Activated CD8-positive, alpha-beta memory T cell treated with anti-CD3 and anti-CD28 coated beads, Interleukin-2, amount 50 U/mL, for 1 hour (primary cell): ENCODE results near the gene CTAGE6.
"Not testable (repeated sequence)": the region's sequence is repeated elsewhere in the genome, so short reads cannot be mapped to it uniquely, and the experiment has no call there.

Experiments
- DNase-seq: peaks from one replicate; pipeline ENCODE4 v3.0.0-alpha.2; 2020; ENCODE audit errors: extremely low read depth

Gene CTAGE6, protein sequence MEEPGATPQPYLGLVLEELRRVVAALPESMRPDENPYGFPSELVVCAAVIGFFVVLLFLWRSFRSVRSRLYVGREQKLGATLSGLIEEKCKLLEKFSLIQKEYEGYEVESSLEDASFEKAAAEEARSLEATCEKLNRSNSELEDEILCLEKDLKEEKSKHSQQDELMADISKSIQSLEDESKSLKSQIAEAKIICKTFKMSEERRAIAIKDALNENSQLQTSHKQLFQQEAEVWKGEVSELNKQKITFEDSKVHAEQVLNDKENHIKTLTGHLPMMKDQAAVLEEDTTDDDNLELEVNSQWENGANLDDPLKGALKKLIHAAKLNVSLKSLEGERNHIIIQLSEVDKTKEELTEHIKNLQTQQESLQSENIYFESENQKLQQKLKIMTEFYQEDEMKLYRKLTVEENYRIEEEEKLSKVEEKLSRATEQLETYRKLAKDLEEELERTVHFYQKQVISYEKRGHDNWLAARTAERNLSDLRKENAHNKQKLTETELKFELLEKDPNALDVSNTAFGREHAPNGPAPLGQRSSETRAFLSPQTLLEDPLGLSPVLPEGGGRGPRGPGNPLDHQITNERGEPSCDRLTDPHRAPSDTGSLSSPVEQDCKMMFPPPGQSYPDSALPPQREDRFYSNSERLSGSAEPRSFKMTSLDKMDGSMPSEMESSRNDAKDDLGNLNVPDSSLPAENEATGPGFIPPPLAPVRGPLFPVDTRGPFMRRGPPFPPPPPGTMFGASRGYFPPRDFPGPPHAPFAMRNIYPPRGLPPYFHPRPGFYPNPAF

DNA sequence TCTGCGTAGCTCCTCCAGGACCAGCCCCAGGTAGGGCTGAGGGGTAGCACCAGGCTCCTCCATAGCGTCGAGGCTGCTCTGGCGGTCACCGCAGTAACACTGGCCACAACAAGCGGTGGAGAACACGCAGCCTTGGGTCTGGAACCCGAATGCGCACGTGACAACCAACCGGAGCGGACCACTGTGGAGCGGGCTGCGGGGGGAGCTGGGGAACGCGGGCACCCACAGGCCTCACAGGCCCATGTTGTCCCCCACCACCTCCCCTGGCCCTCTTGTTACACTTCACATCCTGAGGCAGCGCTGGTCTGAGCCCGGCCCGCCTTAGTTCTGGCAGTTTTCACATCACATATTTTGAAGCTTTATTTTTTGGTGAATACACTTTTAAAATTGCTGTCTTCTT is at the start of gene CTAGE6:
Gene CTAGE6 (minus strand): TSS at position 101 of the 400 bp plus-strand sequence. CDS start 38 bp downstream, at position 63.
- DNase-seq: not testable (repeated sequence)

DNA sequence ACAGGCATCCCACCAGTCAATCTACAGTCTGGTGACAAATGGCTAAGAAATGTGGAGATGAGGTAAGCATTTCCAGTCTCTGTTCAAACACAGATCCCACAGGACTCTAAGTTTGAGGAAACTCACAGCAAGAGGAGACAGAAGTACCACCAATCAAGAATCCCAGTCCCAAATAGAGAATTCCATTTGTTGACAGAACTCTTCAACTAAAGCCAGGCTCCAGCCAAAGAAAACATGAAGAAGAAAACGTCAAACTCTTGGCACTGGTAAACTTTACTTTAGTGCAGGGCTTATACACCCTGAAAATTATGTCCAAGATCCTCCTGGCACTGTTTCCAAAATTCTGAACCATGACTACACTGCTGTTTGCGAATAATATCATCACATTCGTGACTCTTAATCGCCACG is 49.2 kb upstream of the CTAGE6 start:
- DNase-seq: not testable (repeated sequence)

DNA sequence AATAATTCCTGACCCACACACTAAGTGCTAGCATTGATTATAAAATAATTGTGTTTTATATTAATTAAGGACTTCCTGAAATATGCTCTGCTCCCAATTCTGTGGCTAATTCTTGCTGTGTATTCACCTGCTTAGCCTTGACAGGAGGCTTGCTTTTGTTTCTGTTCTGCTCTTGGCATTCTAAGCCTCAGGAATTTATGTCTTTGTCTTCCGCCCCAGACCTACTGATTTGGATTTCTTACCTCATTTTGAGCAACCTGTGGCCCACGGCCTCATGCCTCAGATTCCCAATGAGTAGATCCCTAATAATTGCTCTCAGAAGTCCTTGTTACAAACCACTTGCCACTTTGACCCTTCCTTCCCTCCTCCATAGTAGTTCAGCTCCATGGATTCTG is 40.4 kb upstream of the CTAGE6 start:
- not testable (repeated sequence) for DNase-seq

DNA sequence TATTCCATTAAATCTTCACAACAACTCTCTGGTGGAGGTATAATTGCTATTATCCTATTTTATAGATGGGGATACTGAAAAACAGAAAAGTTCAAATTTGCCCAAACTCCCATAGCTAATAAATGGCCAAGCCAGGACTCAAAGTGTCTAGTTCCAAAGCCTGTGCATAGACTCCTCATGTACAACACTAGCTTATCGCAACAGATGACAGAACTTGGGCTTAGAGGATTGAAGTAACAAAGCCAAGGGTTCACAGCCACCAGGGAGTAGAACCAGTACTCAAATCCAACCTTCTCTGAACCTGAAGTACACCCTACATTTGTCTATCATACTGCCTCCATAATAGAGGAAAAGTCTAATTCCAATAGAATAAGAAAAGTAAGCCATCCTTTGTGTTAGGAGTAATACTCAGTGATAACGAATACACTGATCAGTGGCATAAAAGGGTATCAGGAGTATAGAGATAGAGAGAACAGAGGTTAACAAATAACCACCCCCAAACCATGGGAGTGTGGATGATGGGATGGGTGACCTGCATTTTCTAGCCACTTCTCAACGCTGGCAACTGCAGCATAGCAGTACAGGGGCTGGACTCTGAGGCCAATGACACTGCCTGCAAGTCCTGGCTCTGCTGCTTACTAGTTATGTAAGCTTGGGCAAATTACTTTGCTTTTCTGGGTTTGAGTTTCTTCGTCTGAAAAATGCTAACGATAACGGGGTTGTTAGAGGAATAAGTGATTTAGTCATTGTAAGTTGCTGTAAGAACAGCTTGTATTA is 39.8 kb upstream of the CTAGE6 start:
- DNase-seq: not testable (repeated sequence)

DNA sequence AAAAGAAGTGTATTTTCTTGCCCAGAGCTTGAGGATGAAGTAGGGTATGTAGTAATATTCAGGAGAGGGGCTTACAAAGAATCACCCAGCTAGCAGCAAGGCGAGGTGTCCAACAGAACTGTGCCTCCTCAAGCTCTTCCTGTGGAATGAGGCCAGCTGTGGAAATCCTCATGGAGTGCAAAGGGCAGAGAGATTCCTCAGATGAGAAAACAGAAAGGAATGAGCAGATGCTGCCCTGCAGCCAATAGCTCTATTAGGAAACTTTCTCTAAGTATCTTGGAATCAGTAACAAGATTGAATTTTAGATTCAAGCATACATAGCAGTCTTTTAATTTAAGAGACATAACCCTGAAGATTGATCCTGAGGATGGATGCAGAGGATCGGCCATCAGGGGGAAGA is 38.2 kb upstream of the CTAGE6 start:
- DNase-seq: not testable (repeated sequence)

DNA sequence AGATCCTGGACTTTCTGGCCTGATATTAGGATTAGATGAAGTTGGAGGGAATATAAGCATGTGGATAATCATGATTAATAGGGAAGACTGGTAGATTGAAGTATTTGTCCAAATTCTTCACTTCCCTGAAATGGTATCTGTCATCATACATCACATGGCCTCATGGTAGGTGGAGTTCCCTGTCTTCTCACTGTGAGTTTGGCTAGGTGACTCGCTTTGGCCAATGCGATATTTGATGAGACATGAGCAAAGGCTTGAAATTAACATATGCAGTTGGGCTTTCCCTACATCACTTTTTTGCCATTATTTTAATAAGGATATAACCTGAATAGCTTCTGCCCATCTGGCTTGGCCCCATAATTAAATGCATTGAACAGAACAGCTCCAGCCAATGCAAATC is 35.1 kb upstream of the CTAGE6 start:
- DNase-seq: not testable (repeated sequence)

DNA sequence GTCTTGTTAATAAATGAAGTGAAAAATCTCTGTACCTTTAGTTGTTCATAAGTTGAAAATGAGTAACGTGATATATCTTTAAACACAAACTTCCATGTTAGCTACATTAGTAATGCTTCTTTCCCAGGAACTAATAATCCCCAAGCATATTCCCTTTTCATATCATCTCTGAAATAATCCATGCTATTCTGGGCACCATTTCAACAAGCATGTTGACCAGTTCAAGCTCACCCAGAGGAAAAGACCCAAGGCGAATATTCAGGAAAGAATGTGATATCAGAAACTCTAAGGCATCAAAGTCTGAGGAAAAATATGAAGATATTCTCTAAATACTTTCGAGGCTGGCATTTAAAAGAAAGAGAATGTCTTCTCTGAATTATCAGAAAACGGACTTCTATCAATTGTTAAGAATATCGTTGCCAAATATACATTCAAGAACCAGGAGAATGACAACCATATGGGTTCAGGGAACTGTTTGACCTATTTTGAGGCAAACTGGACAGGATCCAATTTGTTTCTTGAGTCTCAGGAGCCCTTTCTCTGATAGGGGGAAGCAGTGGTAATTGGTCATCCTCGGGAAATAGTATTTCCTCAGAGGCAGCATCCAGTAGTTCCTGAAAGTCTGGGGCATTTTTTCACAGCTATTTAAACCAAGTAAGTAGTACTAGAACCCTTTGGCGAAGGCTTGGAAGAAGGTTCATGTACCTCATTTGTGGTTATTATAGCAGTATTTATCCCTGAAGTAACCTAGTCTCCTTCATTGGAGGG is 28.1 kb upstream of the CTAGE6 start:
- not testable (repeated sequence) for DNase-seq

DNA sequence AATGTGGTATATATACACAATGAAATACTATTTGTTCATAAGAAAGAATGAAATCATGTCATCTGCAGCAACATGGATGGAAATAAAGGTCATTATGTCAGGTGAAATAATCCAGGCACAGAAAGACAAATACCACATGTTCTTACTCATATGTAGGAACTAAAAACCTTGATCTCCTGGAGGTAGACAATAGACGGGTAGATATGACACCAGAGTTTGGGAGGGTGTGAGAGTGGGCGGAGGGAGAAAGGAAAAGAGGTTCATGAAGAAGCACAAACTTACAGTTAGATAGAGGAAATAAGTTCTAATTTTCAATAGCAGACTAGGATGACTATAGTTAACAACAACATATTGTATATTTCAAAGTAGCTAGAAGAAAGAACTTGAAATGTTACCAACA is 22.1 kb upstream of the CTAGE6 start:
- DNase-seq: not testable (repeated sequence)

DNA sequence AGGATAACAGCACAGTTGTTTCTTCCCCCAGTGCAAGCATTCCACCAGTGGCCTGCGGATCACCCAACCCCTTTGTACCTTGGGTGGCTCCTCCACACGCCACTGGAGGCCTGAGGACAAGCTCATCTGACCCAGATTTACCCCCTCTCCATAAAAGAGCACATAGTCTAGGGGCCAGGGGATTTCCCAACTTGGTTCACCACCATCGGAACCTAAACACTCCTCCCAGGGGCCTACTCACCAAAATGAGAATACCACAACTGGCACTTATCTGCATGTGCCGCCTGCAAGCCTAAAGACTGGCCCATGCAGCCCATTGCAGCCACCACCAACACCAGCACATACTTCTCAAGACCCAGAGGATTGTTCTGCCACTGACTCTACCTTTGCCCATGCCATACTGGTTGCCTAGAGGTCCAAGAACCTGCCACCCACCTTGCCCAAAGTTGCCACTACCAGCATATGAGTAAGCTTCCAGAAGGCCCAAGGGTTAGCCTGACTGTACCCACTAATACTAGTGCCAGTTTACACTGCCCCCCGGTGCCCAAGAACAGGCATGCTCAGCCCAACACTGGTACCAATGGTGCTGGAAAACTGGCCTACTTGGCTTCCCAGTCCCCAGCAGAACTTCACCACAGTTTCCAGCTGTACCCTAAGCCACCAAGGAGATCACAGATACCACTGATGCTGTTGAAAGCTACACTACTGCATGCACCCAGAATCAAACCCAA is 15.4 kb upstream of the CTAGE6 start:
- DNase-seq: not testable (repeated sequence)

DNA sequence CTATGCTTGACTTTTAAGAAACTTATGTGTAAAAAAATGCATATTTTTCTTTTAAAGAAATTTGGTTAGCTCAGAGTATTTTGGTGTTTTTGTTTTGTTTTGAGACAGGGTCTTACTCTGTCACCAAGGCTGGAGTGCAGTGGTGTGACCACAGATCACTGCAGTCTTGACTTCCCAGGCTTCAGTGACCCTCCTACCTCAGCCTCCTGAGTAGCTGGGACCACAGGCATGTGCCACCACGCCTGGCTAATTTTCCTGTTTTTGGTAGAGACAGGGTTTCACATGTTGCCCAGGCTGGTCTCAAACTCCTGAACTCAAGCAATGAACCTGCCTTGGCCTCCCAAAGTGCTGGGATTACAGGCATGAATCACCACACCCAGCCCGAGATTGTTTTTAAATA is 10.0 kb upstream of the CTAGE6 start:
- DNase-seq: not testable (repeated sequence)

DNA sequence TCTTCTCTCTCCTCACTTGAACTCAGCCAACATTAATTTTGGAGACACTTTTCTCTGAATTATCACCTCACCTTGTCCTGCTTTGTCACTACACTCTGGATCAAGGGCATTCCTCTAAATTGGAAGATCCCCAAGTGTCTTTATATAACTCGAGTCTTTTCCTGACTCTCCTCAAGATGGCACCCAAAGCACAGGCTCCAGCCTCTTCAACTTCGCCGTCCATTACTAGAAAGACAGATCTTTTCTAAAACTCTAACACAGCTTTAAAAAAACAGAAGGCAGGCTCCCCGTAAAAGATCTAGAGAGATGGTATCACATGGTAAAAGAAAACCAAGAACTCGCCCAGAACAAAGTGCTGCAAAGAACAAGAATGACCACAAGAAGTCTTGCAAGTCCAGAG is 8.2 kb upstream of the CTAGE6 start:
- not testable (repeated sequence) for DNase-seq

DNA sequence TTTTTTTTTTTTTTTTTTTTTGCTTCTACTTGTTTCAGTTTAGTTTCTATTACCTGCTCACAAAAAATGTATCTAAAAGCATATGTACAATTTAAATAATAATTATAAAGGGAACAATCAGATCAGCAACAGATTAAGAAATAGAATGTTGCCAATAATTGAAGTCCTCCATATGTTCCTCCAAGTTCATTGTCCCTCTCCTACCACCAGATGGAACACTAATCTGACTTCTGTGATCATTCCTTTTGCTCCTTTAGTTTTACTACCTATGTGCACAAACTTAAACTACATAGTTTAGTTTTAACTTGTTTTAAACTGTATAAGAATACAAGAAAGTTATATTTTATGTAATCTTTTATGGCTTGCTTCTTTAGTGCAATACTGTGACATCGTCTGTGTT is 5.6 kb upstream of the CTAGE6 start:
- not testable (repeated sequence) for DNase-seq

DNA sequence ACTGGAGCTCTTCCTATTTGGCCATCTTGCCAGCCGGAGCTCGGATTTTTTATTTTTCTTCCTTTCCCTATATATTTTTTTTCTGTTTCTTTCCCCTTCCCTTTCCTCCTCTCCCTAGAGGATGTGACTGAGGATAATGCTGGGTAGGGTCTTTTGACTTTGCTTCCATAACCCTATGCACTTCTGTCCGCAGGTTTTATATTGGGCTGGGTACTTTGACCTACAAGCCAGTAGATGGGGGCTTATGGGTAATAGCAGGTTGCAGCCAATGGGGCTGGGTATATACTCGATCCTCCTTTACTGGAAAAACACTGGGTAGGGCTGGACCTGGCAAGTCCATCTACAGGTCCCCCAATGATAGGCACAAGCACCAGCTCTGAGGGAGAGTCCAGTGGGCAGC is 12.2 kb downstream of the CTAGE6 start:
- not testable (repeated sequence) for DNase-seq

DNA sequence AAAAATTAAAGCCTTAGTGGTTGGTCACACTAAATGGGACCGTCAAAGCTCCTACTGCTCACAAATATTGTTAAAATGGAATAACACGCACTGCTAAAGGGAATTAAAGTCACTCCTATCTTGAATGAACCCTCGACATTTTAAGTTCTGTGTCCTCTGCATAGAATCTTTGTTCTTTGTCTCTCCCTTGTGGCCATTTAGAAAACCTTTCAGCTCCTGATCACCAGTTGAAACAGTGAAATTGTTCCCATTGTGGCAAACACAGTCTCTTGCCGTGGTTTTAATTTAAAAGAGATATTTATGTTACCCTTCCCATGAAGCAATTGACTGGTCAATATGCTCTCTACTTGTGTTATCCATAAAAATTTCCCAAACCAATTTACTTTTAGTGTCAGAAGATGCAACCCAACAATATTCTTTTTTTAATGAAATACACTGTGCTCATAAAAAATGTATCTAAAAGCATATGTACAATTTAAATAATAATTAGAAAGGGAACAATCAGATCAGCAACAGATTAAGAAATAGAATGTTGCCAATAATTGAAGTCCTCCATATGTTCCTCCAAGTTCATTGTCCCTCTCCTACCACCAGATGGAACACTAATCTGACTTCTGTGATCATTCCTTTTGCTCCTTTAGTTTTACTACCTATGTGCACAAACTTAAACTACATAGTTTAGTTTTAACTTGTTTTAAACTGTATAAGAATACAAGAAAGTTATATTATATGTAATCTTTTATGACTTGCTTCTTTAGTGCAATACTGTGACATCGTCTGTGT is 20.3 kb downstream of the CTAGE6 start:
- DNase-seq: not testable (repeated sequence)

DNA sequence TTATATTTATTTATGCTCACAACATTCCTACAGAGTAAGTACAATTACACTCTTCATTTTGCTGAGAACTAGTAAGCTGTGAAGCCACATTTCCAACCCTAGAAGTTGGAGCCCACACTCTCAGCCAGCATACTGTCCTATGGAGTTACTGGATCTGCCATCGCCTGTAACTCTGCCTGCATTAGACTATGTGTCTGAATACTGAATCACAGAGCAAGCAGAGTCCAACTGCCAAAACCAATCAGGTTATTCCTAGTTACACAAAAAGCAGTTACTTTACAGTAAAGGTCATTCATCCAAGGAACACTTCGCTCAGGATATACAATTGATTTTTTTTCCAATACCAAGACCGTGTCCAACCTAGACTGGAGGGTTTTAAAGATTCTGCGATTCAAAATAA is 21.5 kb downstream of the CTAGE6 start:
- no peak for DNase-seq

DNA sequence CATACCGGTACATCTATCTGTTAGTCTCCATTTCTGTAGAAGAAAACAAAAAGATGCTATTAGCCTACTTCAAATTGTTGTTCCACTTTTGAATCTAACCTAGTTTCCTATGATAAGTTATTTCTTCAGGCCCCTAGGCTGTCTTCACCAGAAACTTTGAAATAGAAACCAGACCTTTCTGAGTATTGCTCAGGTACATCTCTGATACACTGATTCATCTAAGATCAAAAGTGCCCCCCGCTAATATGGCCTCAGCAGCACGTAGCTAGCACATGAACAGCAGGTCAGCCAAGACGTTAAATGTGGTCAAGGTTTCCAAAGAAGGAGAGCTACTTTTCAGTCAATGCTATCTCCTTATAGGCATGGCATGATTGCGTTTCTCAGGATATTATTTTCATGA is 23.6 kb downstream of the CTAGE6 start:
- no peak for DNase-seq

DNA sequence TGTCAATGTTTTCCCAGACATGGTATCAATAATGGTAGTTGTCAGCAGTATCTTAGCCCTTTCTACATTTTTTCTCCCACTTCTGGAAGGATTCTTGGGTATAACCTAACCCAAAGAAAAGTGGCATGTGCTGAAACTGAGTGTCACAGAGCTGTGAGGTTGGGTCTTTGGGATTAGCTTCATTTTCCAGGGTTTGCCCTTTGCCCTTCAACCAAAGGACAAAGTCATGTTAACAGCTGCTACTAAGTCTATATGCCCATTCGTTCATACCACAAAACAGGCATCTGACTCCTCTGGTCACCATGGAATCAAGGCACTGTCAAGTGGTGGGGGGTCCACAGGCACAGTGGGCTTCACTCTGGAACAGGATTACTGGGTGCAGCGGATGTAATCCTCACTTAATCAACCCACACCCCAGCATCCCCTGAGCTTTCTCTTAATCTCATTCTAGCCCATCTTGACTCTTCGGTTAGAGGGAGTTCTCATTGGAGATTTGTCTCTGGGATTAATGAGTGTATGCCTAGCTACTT is 29.1 kb downstream of the CTAGE6 start:
- DNase-seq: no peak

DNA sequence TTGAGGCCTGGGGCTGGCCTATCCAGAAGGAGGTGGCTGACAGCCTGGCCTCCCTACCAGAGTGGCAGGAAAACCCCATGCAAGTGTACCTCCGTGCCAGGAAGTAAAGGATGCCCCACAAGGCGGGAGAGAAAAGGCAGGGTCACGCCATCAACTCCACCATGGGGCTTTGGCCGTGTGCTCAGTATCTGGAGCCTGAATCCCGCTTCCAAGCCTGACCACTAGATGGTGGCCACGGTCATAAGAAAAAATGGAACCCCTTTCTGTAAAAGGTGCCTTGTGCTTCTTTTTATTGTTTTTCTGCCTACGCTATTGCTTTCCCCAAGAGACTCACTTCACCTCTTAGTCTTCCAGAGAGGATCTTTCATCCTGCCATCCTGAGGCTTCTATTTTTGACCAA is 29.9 kb downstream of the CTAGE6 start:
- not testable (repeated sequence) for DNase-seq

DNA sequence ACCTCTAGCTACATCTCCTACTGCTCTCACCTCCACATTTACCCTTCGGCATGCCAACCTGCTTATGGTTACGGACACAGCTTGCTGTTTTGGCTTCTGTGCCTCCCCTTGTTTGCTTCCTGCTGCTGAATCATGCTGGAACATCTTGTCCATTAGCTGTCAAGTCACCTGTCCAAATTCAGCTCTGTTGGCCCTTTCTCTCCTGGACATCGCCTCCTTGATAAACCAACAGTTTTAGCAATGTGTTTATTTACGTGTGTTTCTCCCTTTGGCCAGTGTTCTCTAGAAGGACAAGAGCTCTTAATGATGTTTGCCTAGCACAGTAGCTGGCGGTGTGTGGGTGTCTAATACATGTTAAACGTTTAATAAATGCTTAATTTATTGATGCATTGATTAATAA is 31.4 kb downstream of the CTAGE6 start:
- not testable (repeated sequence) for DNase-seq

DNA sequence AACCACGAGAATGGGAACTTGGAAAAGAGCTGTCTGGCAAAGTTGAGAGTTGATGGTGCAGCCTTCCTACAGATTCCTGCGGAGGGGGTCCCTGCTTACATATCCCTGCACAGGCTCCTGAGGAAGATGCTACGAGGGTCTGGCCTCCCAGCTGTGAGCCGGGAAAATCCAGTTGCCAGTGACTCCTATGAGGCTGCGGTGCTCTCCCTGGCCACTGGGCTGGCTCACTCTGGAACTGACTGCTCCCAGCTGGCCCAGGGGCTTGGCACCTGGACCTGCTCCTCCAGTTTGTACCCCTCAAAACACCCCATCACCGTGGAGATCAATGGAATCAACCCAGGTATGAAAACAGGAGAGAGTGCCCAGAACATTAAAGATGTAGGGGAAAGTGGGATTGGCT is 37.2 kb downstream of the CTAGE6 start:
- DNase-seq: not testable (repeated sequence)
